ENCODE results near the gene DUSP22. TPM values are rescaled to one million over a fixed set of nuclear protein-coding genes. Genes with fewer than 3 reads are reported as not detected.

Gene DUSP22
- total RNA-seq, 1 experiment from 2014 or later: 19.2 TPM

DNA sequence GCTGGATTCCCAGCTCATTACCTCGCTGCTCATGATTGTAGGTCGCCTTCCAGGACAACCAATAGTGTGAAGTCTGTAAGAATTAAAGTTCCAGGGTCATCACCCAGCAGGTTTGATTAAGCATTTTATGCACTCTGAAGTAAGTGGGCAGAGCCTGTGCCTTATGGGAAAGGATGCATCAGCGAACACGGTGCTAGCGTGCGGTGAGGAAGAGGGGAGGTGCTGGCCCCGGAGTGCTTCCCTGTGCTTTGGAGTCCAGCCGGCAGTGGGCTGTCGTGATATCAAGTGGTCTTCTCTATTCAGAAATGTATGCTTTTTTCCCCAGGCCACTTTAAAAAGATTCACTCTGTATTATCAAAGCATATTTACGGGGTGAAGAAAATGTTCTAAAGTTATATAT lies 16.0 kb downstream of the DUSP22 start:
- H3K4me2 ChIP-seq (ENCODE audit: low read length): no peak overlapping the region
- no peaks in the 10 kb centered on the region for H3K4me1 ChIP-seq (ENCODE audit: control insufficient read depth in 1 of 2, insufficient read depth in 2 of 2, low read length in 2 of 2)
- no peaks in the 10 kb centered on the region for H4K20me1 ChIP-seq (ENCODE audit: insufficient read depth)
- no peak for TF ChIP-seq POLR2AphosphoS5 (IDR thresholded peaks at IDR 0.05; ENCODE audit: low read depth, low read length)
- TF ChIP-seq, protein P1, sequence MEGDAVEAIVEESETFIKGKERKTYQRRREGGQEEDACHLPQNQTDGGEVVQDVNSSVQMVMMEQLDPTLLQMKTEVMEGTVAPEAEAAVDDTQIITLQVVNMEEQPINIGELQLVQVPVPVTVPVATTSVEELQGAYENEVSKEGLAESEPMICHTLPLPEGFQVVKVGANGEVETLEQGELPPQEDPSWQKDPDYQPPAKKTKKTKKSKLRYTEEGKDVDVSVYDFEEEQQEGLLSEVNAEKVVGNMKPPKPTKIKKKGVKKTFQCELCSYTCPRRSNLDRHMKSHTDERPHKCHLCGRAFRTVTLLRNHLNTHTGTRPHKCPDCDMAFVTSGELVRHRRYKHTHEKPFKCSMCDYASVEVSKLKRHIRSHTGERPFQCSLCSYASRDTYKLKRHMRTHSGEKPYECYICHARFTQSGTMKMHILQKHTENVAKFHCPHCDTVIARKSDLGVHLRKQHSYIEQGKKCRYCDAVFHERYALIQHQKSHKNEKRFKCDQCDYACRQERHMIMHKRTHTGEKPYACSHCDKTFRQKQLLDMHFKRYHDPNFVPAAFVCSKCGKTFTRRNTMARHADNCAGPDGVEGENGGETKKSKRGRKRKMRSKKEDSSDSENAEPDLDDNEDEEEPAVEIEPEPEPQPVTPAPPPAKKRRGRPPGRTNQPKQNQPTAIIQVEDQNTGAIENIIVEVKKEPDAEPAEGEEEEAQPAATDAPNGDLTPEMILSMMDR (IDR thresholded peaks at IDR 0.05 in 2 of 3, conservative IDR thresholded peaks at IDR 0.05 in 1 of 3; ENCODE audit: borderline replicate concordance in 1 of 3, insufficient read depth in 1 of 3, low read depth in 2 of 3, low read length in 2 of 3): no peak
- TF ChIP-seq, protein P2, sequence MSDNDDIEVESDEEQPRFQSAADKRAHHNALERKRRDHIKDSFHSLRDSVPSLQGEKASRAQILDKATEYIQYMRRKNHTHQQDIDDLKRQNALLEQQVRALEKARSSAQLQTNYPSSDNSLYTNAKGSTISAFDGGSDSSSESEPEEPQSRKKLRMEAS (IDR thresholded peaks at IDR 0.05): no peak
- no peak for TF ChIP-seq POLR2A (IDR thresholded peaks at IDR 0.05; ENCODE audit: borderline replicate concordance, extremely low read depth, insufficient read depth, insufficient read length)
- ChIA-PET POLR2A (no interaction called here), CTCF (no interaction called here), RAD21 (ENCODE audit: low non-redundant PET in 1 of 2, low total read pairs in 2 of 2, uncharacterized antibody in 2 of 2, unreplicated experiment in 2 of 2) (no interaction called here)
- no peaks in the 10 kb centered on the region for H3K27me3 ChIP-seq (ENCODE audit: insufficient read depth, low read length)
- intact Hi-C loops (cut with micrococcal nuclease): no loop called here
- no peak for ATAC-seq
- H2AFZ ChIP-seq (ENCODE audit: low read depth, low read length, poor library complexity, severe bottlenecking): no peak overlapping the region
- H3K9me3 ChIP-seq (ENCODE audit: control insufficient read depth in 1 of 2, insufficient read depth in 1 of 2, low read depth in 1 of 2, low read length in 2 of 2): peaks cover 0 to 7% of the 10 kb centered on the region in 2 experiments; a peak in 1 of 4 replicates
- H3K4me3 ChIP-seq (replicated peaks in 1 of 2; ENCODE audit: low read depth in 1 of 2, low read length in 2 of 2): no peak overlapping the region
- no TSS peak for BruUV-seq (replicated peaks)
- H3K9ac ChIP-seq (ENCODE audit: low read length): no peak overlapping the region
- no peaks in the 10 kb centered on the region for H3K36me3 ChIP-seq (ENCODE audit: control insufficient read depth in 1 of 2, insufficient read depth in 2 of 2, low read length in 2 of 2)
- H3K9me2 ChIP-seq (ENCODE audit: insufficient read depth): no peaks in the 10 kb centered on the region
- no peaks in the 10 kb centered on the region for H3K79me2 ChIP-seq (ENCODE audit: insufficient read depth, low read length)
- no peak overlapping the region for H3K27ac ChIP-seq (ENCODE audit: low read depth, low read length)
- no peak for DNase-seq (ENCODE audit: low read depth, low spot score)

DNA sequence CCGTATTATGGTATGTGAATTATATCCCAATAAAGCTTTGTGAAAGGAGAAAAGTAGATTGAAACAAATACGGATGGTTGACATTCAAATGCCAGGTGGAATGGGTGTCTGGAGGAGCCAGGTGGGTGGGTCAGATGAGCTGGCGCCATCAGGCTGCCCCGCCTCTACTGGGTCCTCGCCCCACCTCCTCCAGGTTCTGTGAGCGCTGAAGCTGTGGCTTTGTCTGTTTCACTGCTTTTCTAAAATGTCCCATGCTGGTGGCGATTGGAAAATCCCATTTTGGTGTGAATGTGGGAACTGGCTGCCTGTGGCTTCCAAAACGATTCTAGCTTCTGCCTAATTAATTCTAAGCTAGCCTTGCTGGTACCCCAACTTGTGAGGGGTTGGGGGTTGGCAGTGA lies 16.5 kb downstream of the DUSP22 start:
- H3K9me2 ChIP-seq (ENCODE audit: insufficient read depth): no peaks in the 10 kb centered on the region
- intact Hi-C loops (cut with micrococcal nuclease): no loop called here
- no peak overlapping the region for H3K4me3 ChIP-seq (replicated peaks in 1 of 2; ENCODE audit: low read depth in 1 of 2, low read length in 2 of 2)
- H3K4me1 ChIP-seq (ENCODE audit: control insufficient read depth in 1 of 2, insufficient read depth in 2 of 2, low read length in 2 of 2): no peaks in the 10 kb centered on the region
- no peak overlapping the region for H3K9ac ChIP-seq (ENCODE audit: low read length)
- H3K27ac ChIP-seq (ENCODE audit: low read depth, low read length): no peak overlapping the region
- peaks cover 0 to 7% of the 10 kb centered on the region in 2 experiments; a peak in 1 of 4 replicates for H3K9me3 ChIP-seq (ENCODE audit: control insufficient read depth in 1 of 2, insufficient read depth in 1 of 2, low read depth in 1 of 2, low read length in 2 of 2)
- ChIA-PET RAD21 (ENCODE audit: low non-redundant PET in 1 of 2, low total read pairs in 2 of 2, uncharacterized antibody in 2 of 2, unreplicated experiment in 2 of 2) (no interaction called here), CTCF (no interaction called here), POLR2A (no interaction called here)
- ATAC-seq (no peak), DNase-seq (ENCODE audit: low read depth, low spot score) (no peak)
- H3K4me2 ChIP-seq (ENCODE audit: low read length): no peak overlapping the region
- H3K36me3 ChIP-seq (ENCODE audit: control insufficient read depth in 1 of 2, insufficient read depth in 2 of 2, low read length in 2 of 2): no peaks in the 10 kb centered on the region
- no TSS peak for BruUV-seq (replicated peaks)
- no peaks in the 10 kb centered on the region for H3K27me3 ChIP-seq (ENCODE audit: insufficient read depth, low read length)
- H4K20me1 ChIP-seq (ENCODE audit: insufficient read depth): no peaks in the 10 kb centered on the region
- no peaks in the 10 kb centered on the region for H3K79me2 ChIP-seq (ENCODE audit: insufficient read depth, low read length)
- H2AFZ ChIP-seq (ENCODE audit: low read depth, low read length, poor library complexity, severe bottlenecking): no peak overlapping the region
- TF ChIP-seq CEBPB (IDR thresholded peaks at IDR 0.05; ENCODE audit: low read depth) (no peak), SP1 (IDR thresholded peaks at IDR 0.05; ENCODE audit: low read depth) (no peak), JUND (IDR thresholded peaks at IDR 0.05) (no peak), POLR2A (IDR thresholded peaks at IDR 0.05; ENCODE audit: borderline replicate concordance, extremely low read depth, insufficient read depth, insufficient read length) (no peak), CBX3 (IDR thresholded peaks at IDR 0.05; ENCODE audit: low read depth) (no peak), SIN3A (IDR thresholded peaks at IDR 0.05; ENCODE audit: low read depth) (no peak), EGR1 (IDR thresholded peaks at IDR 0.05; ENCODE audit: low read depth) (no peak), SRF (IDR thresholded peaks at IDR 0.05; ENCODE audit: low read depth) (no peak), YY1 (IDR thresholded peaks at IDR 0.05; ENCODE audit: extremely low read depth, insufficient replicate concordance, low read depth, low read length) (no peak)
- TF ChIP-seq, protein P3, sequence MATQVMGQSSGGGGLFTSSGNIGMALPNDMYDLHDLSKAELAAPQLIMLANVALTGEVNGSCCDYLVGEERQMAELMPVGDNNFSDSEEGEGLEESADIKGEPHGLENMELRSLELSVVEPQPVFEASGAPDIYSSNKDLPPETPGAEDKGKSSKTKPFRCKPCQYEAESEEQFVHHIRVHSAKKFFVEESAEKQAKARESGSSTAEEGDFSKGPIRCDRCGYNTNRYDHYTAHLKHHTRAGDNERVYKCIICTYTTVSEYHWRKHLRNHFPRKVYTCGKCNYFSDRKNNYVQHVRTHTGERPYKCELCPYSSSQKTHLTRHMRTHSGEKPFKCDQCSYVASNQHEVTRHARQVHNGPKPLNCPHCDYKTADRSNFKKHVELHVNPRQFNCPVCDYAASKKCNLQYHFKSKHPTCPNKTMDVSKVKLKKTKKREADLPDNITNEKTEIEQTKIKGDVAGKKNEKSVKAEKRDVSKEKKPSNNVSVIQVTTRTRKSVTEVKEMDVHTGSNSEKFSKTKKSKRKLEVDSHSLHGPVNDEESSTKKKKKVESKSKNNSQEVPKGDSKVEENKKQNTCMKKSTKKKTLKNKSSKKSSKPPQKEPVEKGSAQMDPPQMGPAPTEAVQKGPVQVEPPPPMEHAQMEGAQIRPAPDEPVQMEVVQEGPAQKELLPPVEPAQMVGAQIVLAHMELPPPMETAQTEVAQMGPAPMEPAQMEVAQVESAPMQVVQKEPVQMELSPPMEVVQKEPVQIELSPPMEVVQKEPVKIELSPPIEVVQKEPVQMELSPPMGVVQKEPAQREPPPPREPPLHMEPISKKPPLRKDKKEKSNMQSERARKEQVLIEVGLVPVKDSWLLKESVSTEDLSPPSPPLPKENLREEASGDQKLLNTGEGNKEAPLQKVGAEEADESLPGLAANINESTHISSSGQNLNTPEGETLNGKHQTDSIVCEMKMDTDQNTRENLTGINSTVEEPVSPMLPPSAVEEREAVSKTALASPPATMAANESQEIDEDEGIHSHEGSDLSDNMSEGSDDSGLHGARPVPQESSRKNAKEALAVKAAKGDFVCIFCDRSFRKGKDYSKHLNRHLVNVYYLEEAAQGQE (IDR thresholded peaks at IDR 0.05; ENCODE audit: low read depth): no peak
- TF ChIP-seq, protein P4, sequence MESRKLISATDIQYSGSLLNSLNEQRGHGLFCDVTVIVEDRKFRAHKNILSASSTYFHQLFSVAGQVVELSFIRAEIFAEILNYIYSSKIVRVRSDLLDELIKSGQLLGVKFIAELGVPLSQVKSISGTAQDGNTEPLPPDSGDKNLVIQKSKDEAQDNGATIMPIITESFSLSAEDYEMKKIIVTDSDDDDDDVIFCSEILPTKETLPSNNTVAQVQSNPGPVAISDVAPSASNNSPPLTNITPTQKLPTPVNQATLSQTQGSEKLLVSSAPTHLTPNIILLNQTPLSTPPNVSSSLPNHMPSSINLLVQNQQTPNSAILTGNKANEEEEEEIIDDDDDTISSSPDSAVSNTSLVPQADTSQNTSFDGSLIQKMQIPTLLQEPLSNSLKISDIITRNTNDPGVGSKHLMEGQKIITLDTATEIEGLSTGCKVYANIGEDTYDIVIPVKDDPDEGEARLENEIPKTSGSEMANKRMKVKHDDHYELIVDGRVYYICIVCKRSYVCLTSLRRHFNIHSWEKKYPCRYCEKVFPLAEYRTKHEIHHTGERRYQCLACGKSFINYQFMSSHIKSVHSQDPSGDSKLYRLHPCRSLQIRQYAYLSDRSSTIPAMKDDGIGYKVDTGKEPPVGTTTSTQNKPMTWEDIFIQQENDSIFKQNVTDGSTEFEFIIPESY (IDR thresholded peaks at IDR 0.05; ENCODE audit: extremely low read depth, insufficient replicate concordance, low read length): no peak
